Stimulated activated CD4-positive, alpha-beta T cell treated with anti-CD3 and anti-CD28 coated beads, Interleukin-12 subunit alpha, Interleukin-12 subunit beta, amount 100 ng/mL, for 48 hours (primary cell): ENCODE measurements around the gene KCNJ16.
"Not testable (repeated sequence)": the region's sequence is repeated elsewhere in the genome, so short reads cannot be mapped to it uniquely, and the experiment has no call there.

Experiments
- DNase-seq, 3 donors: peaks; one replicate each; pipeline ENCODE4 v3.0.0-alpha.2; 2020; ENCODE audit warnings: low read depth in 2 of 3, low spot score in 1 of 3

KCNJ16 gene

GRCh38 chr17:70074956-70075355 lies at the start of gene KCNJ16:
Gene KCNJ16, plus strand, starts transcription at chr17:70075225. Its CDS starts 56,863 bp downstream, at chr17:70132088.
- DNase-seq, result no peak

- DNase-seq, result no peak
Observed at GRCh38 chr17:70028397-70028796, 46.6 kb upstream of the KCNJ16 start.

- DNase-seq, result no peak
Observed at GRCh38 chr17:70028978-70029767, 45.9 kb upstream of the KCNJ16 start.

- no peak for DNase-seq
Observed at GRCh38 chr17:70030371-70030770, 44.7 kb upstream of the KCNJ16 start.

GRCh38 chr17:70031341-70031740 lies 43.7 kb upstream of the KCNJ16 start:
- no peak for DNase-seq

GRCh38 chr17:70033165-70033564 lies 41.9 kb upstream of the KCNJ16 start:
- no peak for DNase-seq

GRCh38 chr17:70034158-70034557 lies 40.9 kb upstream of the KCNJ16 start:
- no peak for DNase-seq

GRCh38 chr17:70037498-70037897 lies 37.5 kb upstream of the KCNJ16 start:
- DNase-seq, result no peak

GRCh38 chr17:70040336-70040735 lies 34.7 kb upstream of the KCNJ16 start:
- no peak for DNase-seq

- no peak for DNase-seq
Observed at GRCh38 chr17:70041061-70041460, 34.0 kb upstream of the KCNJ16 start.

GRCh38 chr17:70041540-70041939 lies 33.5 kb upstream of the KCNJ16 start:
- no peak for DNase-seq

- DNase-seq, result not testable (repeated sequence)
Observed at GRCh38 chr17:70045780-70046179, 29.2 kb upstream of the KCNJ16 start.

- DNase-seq, result no peak
Observed at GRCh38 chr17:70047619-70048419, 27.2 kb upstream of the KCNJ16 start.

- DNase-seq, result no peak
Observed at GRCh38 chr17:70049801-70050591, 25.0 kb upstream of the KCNJ16 start.

GRCh38 chr17:70050931-70051330 lies 24.1 kb upstream of the KCNJ16 start:
- DNase-seq, result no peak

GRCh38 chr17:70053241-70054234 lies 21.5 kb upstream of the KCNJ16 start:
- DNase-seq, result no peak

GRCh38 chr17:70055000-70055399 lies 20.0 kb upstream of the KCNJ16 start:
- no peak for DNase-seq

GRCh38 chr17:70059071-70059470 lies 16.0 kb upstream of the KCNJ16 start:
- DNase-seq, result no peak

GRCh38 chr17:70059649-70060048 lies 15.4 kb upstream of the KCNJ16 start:
- DNase-seq, result no peak

- DNase-seq, result no peak
Observed at GRCh38 chr17:70060415-70060814, 14.6 kb upstream of the KCNJ16 start.
